HG03571 (cell line): ENCODE results near the gene GPRIN2.
"Not testable (repeated sequence)": the region's sequence is repeated elsewhere in the genome, so short reads cannot be mapped to it uniquely, and the experiment has no call there.

ENCODE experiments used
- ATAC-seq: cut with Tn5 transposase; IDR thresholded peaks from one replicate; pipeline ENCODE4 v1.9.1; 2021; ENCODE audit not compliant: unreplicated experiment

GPRIN2 gene

DNA sequence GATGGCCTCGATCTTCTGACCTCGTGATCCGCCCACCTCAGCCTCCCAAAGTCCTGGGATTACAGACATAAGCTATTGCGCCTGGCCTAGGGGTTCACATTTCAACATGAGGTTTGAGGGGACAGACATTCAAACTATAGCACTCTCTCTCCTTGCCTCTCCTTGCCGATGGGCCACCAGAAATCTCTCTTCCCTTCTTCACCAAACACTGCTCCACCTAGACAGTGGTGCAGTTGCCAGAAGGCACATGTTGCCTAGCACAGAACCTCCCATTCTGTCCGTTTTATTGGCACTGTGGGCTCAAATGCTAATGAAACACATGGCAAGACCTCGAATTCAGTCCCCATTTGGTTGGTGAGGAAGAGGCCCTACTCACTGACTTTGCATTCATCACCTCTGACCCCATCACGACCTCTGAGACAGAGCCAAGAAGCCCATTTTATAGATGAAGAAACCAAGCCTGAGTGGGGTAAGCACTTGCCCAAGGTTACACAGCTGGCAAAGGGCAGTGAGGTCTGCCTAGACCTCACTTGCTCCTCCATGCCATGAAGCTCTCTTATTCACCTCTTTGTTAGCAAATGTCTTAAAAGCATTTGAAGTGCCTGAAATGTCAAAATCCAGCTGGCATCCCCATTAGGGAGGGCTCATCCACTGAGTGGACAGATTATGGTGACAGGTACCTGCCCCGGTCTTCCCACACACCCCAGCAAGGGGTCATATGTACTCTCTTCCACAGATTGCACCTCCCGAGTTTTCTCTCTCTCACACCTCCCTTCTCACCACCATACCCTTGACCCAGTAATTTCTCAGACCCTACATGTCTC, 34.0 kb downstream of the GPRIN2 start:
- no peak for ATAC-seq

DNA sequence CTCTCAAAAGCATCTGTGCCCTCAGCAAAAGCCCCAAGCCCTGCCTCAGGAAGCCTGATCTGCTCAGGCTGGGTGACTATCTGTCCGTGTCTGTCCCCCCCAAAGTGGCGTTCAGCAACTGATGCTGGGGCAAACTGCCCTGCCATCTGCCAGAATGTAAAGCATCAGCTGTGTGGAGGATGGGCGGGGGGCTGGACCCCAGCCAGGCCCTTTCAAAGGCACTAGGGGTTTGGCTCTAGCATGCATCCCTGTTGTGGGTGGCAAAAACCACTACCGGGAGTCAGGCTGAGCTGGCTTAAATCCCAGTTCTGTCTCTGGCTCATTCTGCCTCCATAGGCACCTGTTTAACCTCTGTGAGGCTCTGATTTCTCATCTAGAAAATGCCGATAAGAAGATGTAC, 35.5 kb downstream of the GPRIN2 start:
- ATAC-seq = no peak

DNA sequence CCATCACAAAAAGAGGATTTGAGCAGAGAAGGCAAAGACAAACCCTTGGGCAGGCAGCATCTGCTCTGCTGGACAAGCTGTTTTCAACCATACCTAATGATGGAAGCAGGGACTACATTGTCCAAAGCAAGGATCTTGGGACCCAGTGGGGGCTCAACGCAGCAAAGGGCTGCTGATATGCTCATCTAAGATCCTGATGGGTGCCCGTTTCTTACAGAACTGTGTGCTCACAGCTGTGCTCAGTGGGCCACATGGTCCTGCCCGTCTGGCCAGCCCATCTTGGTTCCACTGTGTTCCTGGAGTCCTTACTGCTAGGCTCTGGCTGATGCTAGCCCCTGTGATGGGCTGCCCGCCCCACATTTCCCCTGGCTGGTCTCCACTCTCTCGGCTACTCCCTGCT, 36.1 kb downstream of the GPRIN2 start:
- ATAC-seq = no peak

DNA sequence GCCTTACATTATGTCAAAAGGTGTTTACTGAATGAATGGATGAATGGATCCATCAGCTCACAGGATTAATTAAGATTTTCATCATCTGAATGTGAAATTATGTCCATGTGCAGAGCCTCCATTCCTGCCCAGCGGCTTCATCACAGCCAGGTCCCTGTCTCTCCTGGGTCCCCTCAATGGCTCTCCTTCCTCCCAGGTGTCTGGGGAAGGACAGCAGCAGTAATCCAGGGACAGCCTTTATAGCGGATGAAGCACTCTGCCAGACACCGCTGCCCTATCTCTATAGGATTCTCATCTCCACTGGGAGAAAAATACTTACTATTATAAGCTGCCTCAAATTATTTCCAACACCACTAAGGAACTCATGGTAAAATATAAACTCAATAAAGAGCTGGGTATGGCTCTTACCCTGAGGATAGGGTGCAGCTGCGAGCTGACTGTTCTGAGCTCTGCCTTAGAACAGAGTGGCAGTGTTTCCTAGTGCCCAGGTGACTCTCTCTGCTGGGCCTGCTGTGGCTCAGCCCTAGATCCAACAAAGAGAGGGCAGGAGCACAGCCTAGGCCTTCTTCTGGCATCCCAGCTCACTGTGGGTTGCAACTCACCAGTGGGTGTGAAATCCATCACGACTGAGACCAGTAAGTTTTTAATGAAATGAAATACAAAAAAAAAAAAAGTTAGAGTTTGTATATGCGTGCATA, 38.3 kb downstream of the GPRIN2 start:
- ATAC-seq = no peak

DNA sequence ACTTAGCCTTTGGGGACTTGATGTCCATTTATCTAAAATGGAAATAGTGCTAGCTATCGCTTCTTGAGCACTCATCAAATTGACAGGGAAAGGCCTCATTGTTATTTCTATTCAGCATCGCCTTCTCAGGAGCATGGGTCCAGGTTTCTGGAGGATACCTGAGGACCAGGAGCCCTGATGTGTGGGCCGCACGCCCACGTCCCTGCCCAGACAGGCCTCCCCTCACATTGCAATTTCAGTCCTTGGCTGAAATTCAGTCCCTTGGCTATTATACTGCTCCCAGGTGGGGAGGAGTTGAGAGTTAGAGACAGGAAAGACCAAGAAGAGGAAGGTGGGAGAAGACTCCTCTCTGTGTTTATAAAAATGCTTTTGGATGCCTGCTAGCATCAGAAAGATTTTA, 38.9 kb downstream of the GPRIN2 start:
- ATAC-seq = no peak

DNA sequence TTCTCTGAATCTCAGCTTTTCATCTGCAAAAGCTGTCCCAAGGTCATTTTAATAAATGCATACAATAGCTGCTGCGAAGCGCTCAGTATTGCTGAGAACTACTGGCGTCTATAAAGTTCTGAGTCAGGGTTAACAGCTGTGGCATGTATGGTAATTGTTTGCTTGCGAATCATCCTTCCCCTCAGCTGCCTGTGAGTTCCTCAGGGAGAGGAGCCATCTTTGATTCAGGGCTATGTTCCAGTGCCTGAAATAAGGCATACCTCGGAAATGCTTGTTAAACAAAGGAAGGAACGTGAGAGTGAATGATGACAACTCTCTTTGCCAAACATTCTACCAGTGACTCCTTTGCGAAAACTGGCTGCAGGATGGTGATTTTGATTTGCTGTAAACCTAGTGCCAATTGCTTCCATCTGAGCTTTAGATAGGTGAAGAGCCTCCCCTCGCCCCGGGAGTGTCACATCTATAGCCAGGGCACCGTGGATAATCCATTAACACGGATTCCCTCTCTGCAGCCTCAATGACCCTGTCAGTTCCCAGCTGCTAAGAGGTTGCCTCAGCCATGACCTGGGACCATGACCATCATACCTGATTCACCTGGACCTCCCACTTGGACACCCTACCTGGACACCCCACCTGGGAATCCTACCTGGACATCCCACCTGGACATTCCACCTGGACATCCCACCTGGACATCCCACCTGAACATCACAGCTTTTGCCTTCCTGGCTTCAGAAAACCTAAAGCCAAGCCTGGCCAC, 39.6 kb downstream of the GPRIN2 start:
- no peak for ATAC-seq

DNA sequence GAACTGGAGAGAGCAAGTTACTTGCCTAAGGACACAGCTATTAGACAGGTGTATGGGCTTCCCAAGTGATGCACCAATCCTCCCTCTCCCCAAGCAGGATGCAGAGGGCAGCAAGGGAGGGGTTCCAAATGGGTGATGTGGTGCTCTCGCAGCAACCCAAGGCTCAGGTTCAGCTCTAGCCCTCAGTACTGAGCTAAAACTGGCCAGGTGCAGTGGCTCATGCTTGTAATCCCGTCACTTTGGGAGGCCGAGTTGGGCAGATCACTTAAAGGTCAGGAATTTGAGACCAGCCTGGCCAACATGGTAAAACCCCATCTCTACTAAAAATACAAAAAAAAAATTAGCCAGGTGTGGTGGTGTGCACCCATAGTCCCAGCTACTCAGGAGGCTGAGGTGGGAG, 40.7 kb downstream of the GPRIN2 start:
- no peak for ATAC-seq

DNA sequence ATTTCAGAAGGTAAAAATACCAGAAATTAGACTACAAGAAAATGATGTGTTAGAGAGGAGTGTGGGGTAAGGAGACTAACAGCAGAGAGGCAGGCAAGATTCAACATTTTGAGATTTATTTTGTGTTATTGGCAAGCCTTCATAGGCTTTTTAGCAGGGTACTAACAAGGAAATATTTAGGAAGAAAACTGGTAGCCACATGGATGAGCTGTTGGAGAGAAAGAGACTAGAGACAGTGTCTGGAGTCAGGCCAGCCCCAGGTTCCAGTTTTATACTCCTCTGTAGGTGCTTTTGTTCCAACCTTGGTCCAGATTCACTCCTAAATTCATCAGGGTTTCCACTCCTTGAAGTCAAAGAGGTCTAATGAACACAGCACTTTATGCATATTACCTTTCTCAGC, 41.1 kb downstream of the GPRIN2 start:
- no peak for ATAC-seq

DNA sequence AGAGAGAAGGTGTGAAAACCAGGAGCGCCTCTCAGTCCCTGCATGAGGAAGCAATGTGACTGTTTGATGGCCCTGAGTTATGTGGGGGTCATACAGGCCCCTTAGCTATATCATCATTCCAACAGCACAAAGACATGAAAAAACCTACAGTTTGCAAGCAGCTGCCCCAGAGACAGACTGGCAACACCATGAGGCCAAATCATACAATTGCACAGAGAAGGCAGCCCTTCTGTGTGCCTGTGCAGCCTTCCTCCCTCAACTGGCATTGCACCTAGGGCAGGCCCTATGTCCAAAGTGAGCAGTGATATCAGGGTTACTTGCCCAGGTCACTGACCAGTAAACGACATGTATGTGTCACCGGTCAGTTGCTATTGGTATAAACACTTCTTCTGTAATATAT, 41.6 kb downstream of the GPRIN2 start:
- no peak for ATAC-seq

DNA sequence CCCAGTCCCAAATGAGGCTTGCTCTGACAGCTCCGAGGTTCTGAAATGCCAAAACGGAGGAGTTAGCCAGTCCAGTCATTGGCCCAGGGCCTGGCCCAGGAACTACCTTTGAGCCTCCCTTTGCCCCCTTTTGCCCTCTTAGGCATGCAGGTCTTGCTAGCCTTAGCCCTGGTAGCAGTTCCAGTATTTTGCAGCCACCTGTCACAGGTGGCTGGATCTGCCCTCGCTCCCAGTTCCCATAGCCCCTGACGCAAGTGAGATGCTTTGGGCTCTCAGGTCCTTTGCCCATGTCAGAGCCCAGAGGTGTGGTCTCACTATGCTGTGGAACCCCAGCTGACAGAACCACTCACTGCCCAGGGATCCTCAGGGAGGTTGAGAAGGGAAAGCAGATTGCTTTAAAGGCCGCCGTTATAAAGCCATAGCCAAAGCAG, 42.0 kb downstream of the GPRIN2 start:
- no peak for ATAC-seq

DNA sequence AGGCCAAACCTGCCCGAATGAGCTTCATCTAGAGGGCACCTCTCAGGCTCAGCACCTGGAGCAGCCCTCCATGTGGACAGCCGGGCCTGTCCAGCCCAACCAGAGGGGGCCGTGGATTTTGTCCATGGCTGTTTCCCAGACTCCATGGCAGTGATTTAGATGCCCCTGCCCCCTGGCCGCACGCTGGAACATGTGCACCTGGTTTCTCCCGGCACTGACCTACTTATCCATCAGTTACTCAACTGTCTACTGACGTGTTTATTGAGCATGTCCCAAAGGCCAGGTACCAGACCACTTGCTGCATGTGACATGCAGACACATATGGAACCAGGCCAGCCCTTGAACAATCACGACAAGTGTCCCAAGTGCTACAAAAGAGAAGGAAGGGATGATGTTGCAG, 43.1 kb downstream of the GPRIN2 start:
- ATAC-seq = not testable (repeated sequence)

DNA sequence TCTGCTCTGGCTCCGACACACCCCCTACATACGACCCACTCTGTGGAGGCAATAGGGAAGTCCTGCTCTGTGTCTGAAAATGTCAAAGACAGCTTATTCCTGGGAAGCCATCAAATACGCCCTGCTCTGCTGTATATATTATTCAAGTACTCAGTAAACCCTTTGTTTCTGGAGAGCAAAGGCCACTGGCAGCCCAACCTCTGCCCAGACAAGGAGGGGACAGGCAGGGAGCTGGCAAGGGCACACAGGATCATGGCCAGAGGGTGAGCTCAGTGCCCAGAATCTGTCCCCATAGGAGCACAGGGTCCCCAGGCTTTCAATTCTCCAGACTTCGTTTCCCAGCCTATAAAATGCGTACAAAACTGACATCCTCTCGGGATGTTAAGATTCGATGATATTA, 43.7 kb downstream of the GPRIN2 start:
- not testable (repeated sequence) for ATAC-seq

DNA sequence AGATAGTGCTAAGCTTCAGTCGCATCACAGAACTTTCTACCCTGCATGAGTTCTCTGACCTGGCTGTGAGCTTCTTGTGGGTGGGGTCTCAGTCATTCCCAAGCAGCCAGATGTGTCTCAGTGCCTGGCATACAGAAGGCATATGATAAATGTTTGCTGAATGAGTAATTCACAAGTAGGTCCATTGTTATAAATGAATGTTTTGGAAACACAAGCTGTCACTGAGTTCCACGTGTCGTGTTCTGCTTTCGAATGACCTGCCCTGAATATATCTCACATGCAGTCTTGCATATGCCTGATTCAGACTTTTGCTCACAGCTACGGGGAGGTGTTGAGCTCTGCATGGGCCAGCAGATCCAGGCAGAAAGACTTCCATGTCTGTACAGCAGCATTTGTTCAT, 44.5 kb downstream of the GPRIN2 start:
- ATAC-seq = not testable (repeated sequence)
